Hematopoietic multipotent progenitor cell treated with erythropoietin and hydrocortisone succinate and interleukin-3 and kit ligand, for 6 days (in vitro differentiated cells): ENCODE data around the gene HSDL2.
A peak's percentile ranks its signal among the peaks of the same experiment; 100 is the strongest.
"Not testable (repeated sequence)": the region's sequence is repeated elsewhere in the genome, so short reads cannot be mapped to it uniquely, and the experiment has no call there.

ENCODE experiments used
- DNase-seq: peaks from one replicate; pipeline ENCODE4 v3.0.0-alpha.2; 2015

HSDL2 gene

GRCh38 chr9:112401175-112401815 is 21.4 kb downstream of the HSDL2 start:
- no peak for DNase-seq

GRCh38 chr9:112403614-112404201 is 23.8 kb downstream of the HSDL2 start:
- peak; percentile 15 for DNase-seq

GRCh38 chr9:112404508-112404932 is 24.6 kb downstream of the HSDL2 start:
- DNase-seq, result no peak

- peak; percentile 61 for DNase-seq
Measured at GRCh38 chr9:112408275-112408674, 28.4 kb downstream of the HSDL2 start.

- DNase-seq, result peak; percentile 46
Measured at GRCh38 chr9:112408819-112409218, 28.9 kb downstream of the HSDL2 start.

- no peak for DNase-seq
Measured at GRCh38 chr9:112409758-112410157, 29.9 kb downstream of the HSDL2 start.

GRCh38 chr9:112411626-112412027 is 31.7 kb downstream of the HSDL2 start:
- no peak for DNase-seq

GRCh38 chr9:112413728-112414127 is 33.8 kb downstream of the HSDL2 start:
- DNase-seq, result not testable (repeated sequence)

GRCh38 chr9:112420208-112420607 is 40.3 kb downstream of the HSDL2 start:
- DNase-seq, result no peak

- DNase-seq, result peak; percentile 22
Measured at GRCh38 chr9:112421771-112422222, 41.9 kb downstream of the HSDL2 start.

GRCh38 chr9:112422417-112423148 is 42.7 kb downstream of the HSDL2 start:
- peak; percentile 59 for DNase-seq

- DNase-seq, result no peak
Measured at GRCh38 chr9:112430006-112430522, 50.2 kb downstream of the HSDL2 start.

GRCh38 chr9:112433499-112434392 is 53.8 kb downstream of the HSDL2 start:
- no peak for DNase-seq

GRCh38 chr9:112434487-112434886 is 54.6 kb downstream of the HSDL2 start:
- DNase-seq, result no peak

- no peak for DNase-seq
Measured at GRCh38 chr9:112437406-112437805, 57.5 kb downstream of the HSDL2 start.

- DNase-seq, result no peak
Measured at GRCh38 chr9:112439171-112439570, 59.3 kb downstream of the HSDL2 start.

GRCh38 chr9:112439825-112440224 is 59.9 kb downstream of the HSDL2 start:
- DNase-seq, result peak; percentile 22

GRCh38 chr9:112443200-112443599 is 63.3 kb downstream of the HSDL2 start:
- DNase-seq, result peak; percentile 57

- DNase-seq, result no peak
Measured at GRCh38 chr9:112443636-112444035, 63.7 kb downstream of the HSDL2 start.

GRCh38 chr9:112445196-112445595 is 65.3 kb downstream of the HSDL2 start:
- DNase-seq, result no peak

- no peak for DNase-seq
Measured at GRCh38 chr9:112446080-112446479, 66.2 kb downstream of the HSDL2 start.

- DNase-seq, result no peak
Measured at GRCh38 chr9:112446526-112446925, 66.6 kb downstream of the HSDL2 start.

GRCh38 chr9:112447283-112447761 is 67.4 kb downstream of the HSDL2 start:
- DNase-seq, result peak; percentile 17
